HT-29 (cell line): ENCODE data around the gene ZDHHC18. TPM values are rescaled to one million over a fixed set of nuclear protein-coding genes. Genes with fewer than 3 reads are reported as not detected.
"Not testable (repeated sequence)": the region's sequence is repeated elsewhere in the genome, so short reads cannot be mapped to it uniquely, and the experiment has no call there.

ENCODE experiments used
- DNase-seq: peaks from one replicate; pipeline ENCODE4 v3.0.0-alpha.2; 2015; ENCODE audit warnings: low spot score
- total RNA-seq: library from RNA; depleted of rRNA; stranded (reverse); fragments of >200 nt; shearing (Covaris generic); gene quantifications from 2 replicates; pipeline ENCODE4 v1.2.3, GENCODE V29; 2014

Gene ZDHHC18
- total RNA-seq, 1 experiment from 2014 or later = 30.0 TPM

- DNase-seq = no peak
These were observed 31.1 kb downstream of the ZDHHC18 start for GRCh38 chr1:26857473-26858060.

GRCh38 chr1:26858160-26858559 is 31.7 kb downstream of the ZDHHC18 start:
- DNase-seq = no peak

GRCh38 chr1:26858891-26859640 is 32.6 kb downstream of the ZDHHC18 start:
- no peak for DNase-seq

- peak; percentile 53 for DNase-seq
These were observed 34.8 kb downstream of the ZDHHC18 start for GRCh38 chr1:26861286-26861701.

- no peak for DNase-seq
These were observed 35.4 kb downstream of the ZDHHC18 start for GRCh38 chr1:26861889-26862378.

- peak; percentile 98 for DNase-seq
These were observed 36.5 kb downstream of the ZDHHC18 start, which contains the start of gene SFN for GRCh38 chr1:26862781-26863684. SFN (plus strand) TSS chr1:26863149; CDS start chr1:26863213, 64 bp downstream.

GRCh38 chr1:26863685-26864077 is 37.2 kb downstream of the ZDHHC18 start:
- DNase-seq = no peak

GRCh38 chr1:26864610-26865480 is 38.4 kb downstream of the ZDHHC18 start:
- DNase-seq = peak; percentile 98

- DNase-seq = not testable (repeated sequence)
These were observed 46.6 kb downstream of the ZDHHC18 start for GRCh38 chr1:26873097-26873496.

- DNase-seq = no peak
These were observed 48.4 kb downstream of the ZDHHC18 start for GRCh38 chr1:26874896-26875295.

- no peak for DNase-seq
These were observed 50.8 kb downstream of the ZDHHC18 start for GRCh38 chr1:26877326-26877725.

GRCh38 chr1:26879793-26880192 is 53.3 kb downstream of the ZDHHC18 start:
- no peak for DNase-seq

- not testable (repeated sequence) for DNase-seq
These were observed 55.1 kb downstream of the ZDHHC18 start for GRCh38 chr1:26881611-26882010.

GRCh38 chr1:26882696-26883463 is 56.4 kb downstream of the ZDHHC18 start:
- no peak for DNase-seq

GRCh38 chr1:26887125-26887524 is 60.6 kb downstream of the ZDHHC18 start:
- DNase-seq = peak; percentile 59

- DNase-seq = no peak
These were observed 61.7 kb downstream of the ZDHHC18 start for GRCh38 chr1:26888231-26888630.

GRCh38 chr1:26889551-26890466 is 63.3 kb downstream of the ZDHHC18 start, which contains the start of gene GPN2:
GPN2 (minus strand) TSS chr1:26890283; CDS start chr1:26890096, 187 bp downstream.
- DNase-seq = peak; percentile 76

GRCh38 chr1:26890467-26890796 is 63.9 kb downstream of the ZDHHC18 start:
- DNase-seq = no peak

- DNase-seq = no peak
These were observed 67.8 kb downstream of the ZDHHC18 start for GRCh38 chr1:26894263-26894662.
